K562 (cell line): ENCODE data around the gene IPO5.

Experiments
- ATF3 ChIP-seq, 2 experiments: fragments of 450-650 bp in 1 of 2; sonication (generic) in 1 of 2; formaldehyde crosslinking in 1 of 2; IDR thresholded peaks in 1 of 2; conservative IDR thresholded peaks in 1 of 2; 2 replicates each; pipeline versions ENCODE4 v1.6.1 to v1.8.1; 2016 to 2023; ENCODE audit warnings: mild to moderate bottlenecking in 2 of 2, moderate library complexity in 2 of 2, inconsistent platforms in 1 of 2, missing genetic modification reagents in 1 of 2
- CTCF ChIP-seq, 3 experiments: IDR thresholded peaks in 2 of 3; conservative IDR thresholded peaks in 1 of 3; 2 replicates each; pipeline ENCODE4 v1.5.1; 2011 to 2012; ENCODE audit warnings: low read length in 3 of 3, mild to moderate bottlenecking in 3 of 3, control low read depth in 2 of 3, improper control_type of control experiment in 1 of 3, inconsistent platforms in 1 of 3, low read depth in 1 of 3, mixed read lengths in 1 of 3, moderate library complexity in 1 of 3; ENCODE audit not compliant: insufficient read depth in 2 of 3
- EGR1 ChIP-seq: fragments of 450-650 bp; conservative IDR thresholded peaks from 2 replicates; pipeline ENCODE4 v1.6.1; 2017; ENCODE audit warnings: mild to moderate bottlenecking
- JUN ChIP-seq, 2 experiments: sonication (generic) in 1 of 2; formaldehyde crosslinking in 1 of 2; IDR thresholded peaks; 2 replicates each; pipeline versions ENCODE4 v1.6.1 to v1.8.0; 2012 to 2022; ENCODE audit warnings: borderline replicate concordance in 2 of 2, mild to moderate bottlenecking in 2 of 2, improper control_type of control experiment in 1 of 2, low read depth in 1 of 2, low read length in 1 of 2, missing genetic modification reagents in 1 of 2
- POLR2A ChIP-seq: fragments of 450-650 bp; conservative IDR thresholded peaks from 2 replicates; pipeline ENCODE4 v1.6.1; 2016
- RAD21 ChIP-seq, 2 experiments: fragments of 250-450 bp in 1 of 2; fragments of 450-650 bp in 1 of 2; sonication (Bioruptor Pico) in 1 of 2; formaldehyde crosslinking in 1 of 2; IDR thresholded peaks in 1 of 2; conservative IDR thresholded peaks in 1 of 2; 2 replicates each; pipeline versions ENCODE4 v1.4.0 to v1.8.0; 2020 to 2022; ENCODE audit warnings: mild to moderate bottlenecking in 2 of 2, moderate library complexity in 1 of 2
- ZBTB49 ChIP-seq: sonication (generic); formaldehyde crosslinking; IDR thresholded peaks from 2 replicates; pipeline ENCODE4 v1.8.0; 2022; ENCODE audit warnings: missing genetic modification reagents, mild to moderate bottlenecking, borderline replicate concordance

GRCh38 chr13:98033277-98034247 is 80.1 kb downstream of the IPO5 start:
- peak; percentile 12 to 49 (median 34); a peak in 2 of 6 replicates for TF ChIP-seq CTCF (IDR thresholded peaks at IDR 0.05 in 2 of 3, conservative IDR thresholded peaks at IDR 0.05 in 1 of 3; ENCODE audit: insufficient read depth in 2 of 3, low read depth in 1 of 3, low read length in 3 of 3)
- TF ChIP-seq JUN (IDR thresholded peaks at IDR 0.05; ENCODE audit: borderline replicate concordance, low read depth, low read length): no peak
- TF ChIP-seq JUN (CRISPR knock-in tag; IDR thresholded peaks at IDR 0.05; ENCODE audit: borderline replicate concordance): no peak
- 0 out of 4 replicates have a peak, but pooled peaks of 1 of the 2 experiments have one; percentile 18 for TF ChIP-seq RAD21 (CRISPR knock-in tag; conservative IDR thresholded peaks at IDR 0.05 in 1 of 2, IDR thresholded peaks at IDR 0.05 in 1 of 2)
- no peak for TF ChIP-seq ATF3 (IDR thresholded peaks at IDR 0.05)
- no peak for TF ChIP-seq ATF3 (CRISPR knock-in tag; conservative IDR thresholded peaks at IDR 0.05)
- no peak for TF ChIP-seq EGR1
- TF ChIP-seq POLR2A: no peak
- no peak for TF ChIP-seq ZBTB49 (CRISPR knock-in tag)
